ENCODE data around the gene DDX39B.
"Not testable (repeated sequence)": the region's sequence is repeated elsewhere in the genome, so short reads cannot be mapped to it uniquely, and the experiment has no call there.

The DDX39B gene

GRCh38 chr6:31528821-31529328, 12.9 kb downstream of the DDX39B start, which contains the start of gene MCCD1:
MCCD1 (plus strand) TSS chr6:31528962; CDS start chr6:31529015, 53 bp downstream.
- DNase-seq (ENCODE audit: low spot score) = no peak

- no peak for DNase-seq (ENCODE audit: low spot score)
Measured at GRCh38 chr6:31528307-31528777, 13.5 kb downstream of the DDX39B start.

GRCh38 chr6:31525932-31526591, 15.7 kb downstream of the DDX39B start:
- no peak for DNase-seq (ENCODE audit: low spot score)

GRCh38 chr6:31525553-31525931, 16.3 kb downstream of the DDX39B start:
- no peak for DNase-seq (ENCODE audit: low spot score)

- no peak for DNase-seq (ENCODE audit: low spot score)
Measured at GRCh38 chr6:31521835-31522234, 20.0 kb downstream of the DDX39B start.

- no peak for DNase-seq (ENCODE audit: low spot score)
Measured at GRCh38 chr6:31513456-31514165, 28.2 kb downstream of the DDX39B start.

GRCh38 chr6:31510007-31510406, 31.8 kb downstream of the DDX39B start:
- no peak for DNase-seq (ENCODE audit: low spot score)

GRCh38 chr6:31509036-31509435, 32.8 kb downstream of the DDX39B start:
- not testable (repeated sequence) for DNase-seq (ENCODE audit: low spot score)

GRCh38 chr6:31502586-31502985, 39.2 kb downstream of the DDX39B start:
- DNase-seq (ENCODE audit: low spot score) = no peak

GRCh38 chr6:31499648-31500047, 42.2 kb downstream of the DDX39B start:
- not testable (repeated sequence) for DNase-seq (ENCODE audit: low spot score)

GRCh38 chr6:31498748-31499147, 43.1 kb downstream of the DDX39B start:
- DNase-seq (ENCODE audit: low spot score) = no peak

GRCh38 chr6:31497531-31498476, 44.0 kb downstream of the DDX39B start, which contains the start of gene MICB:
MICB (plus strand) TSS chr6:31498145; CDS start chr6:31498194, 49 bp downstream.
- DNase-seq (ENCODE audit: low spot score) = peak; percentile 54

GRCh38 chr6:31496826-31497225, 45.0 kb downstream of the DDX39B start:
- DNase-seq (ENCODE audit: low spot score) = not testable (repeated sequence)

- no peak for DNase-seq (ENCODE audit: low spot score)
Measured at GRCh38 chr6:31495580-31495979, 46.2 kb downstream of the DDX39B start.

- peak; percentile 62 for DNase-seq (ENCODE audit: low spot score)
Measured at GRCh38 chr6:31493875-31494694, 47.7 kb downstream of the DDX39B start.

- DNase-seq (ENCODE audit: low spot score) = not testable (repeated sequence)
Measured at GRCh38 chr6:31493550-31493874, 48.3 kb downstream of the DDX39B start.

- DNase-seq (ENCODE audit: low spot score) = no peak
Measured at GRCh38 chr6:31490115-31490873, 51.5 kb downstream of the DDX39B start.

- no peak for DNase-seq (ENCODE audit: low spot score)
Measured at GRCh38 chr6:31489086-31489485, 52.7 kb downstream of the DDX39B start.

- not testable (repeated sequence) for DNase-seq (ENCODE audit: low spot score)
Measured at GRCh38 chr6:31487674-31488073, 54.1 kb downstream of the DDX39B start.

- not testable (repeated sequence) for DNase-seq (ENCODE audit: low spot score)
Measured at GRCh38 chr6:31486065-31486837, 55.6 kb downstream of the DDX39B start.
